Dendritic cell treated with granulocyte-macrophage colony-stimulating factor and Interleukin-4, amounts not matched to agents 40 ng/mL and 50 ng/mL, for 4 days (primary cell): ENCODE measurements around the gene CYP2C9.

Experiments used
- H3K27ac Mint-ChIP-seq: one replicate; pipeline ENCODE4 v1.8.0; 2022; ENCODE audit warnings: mild to moderate bottlenecking, mixed read lengths
- H3K27me3 Mint-ChIP-seq: one replicate; pipeline ENCODE4 v1.8.0; 2022; ENCODE audit warnings: mild to moderate bottlenecking, mixed read lengths
- H3K36me3 Mint-ChIP-seq: one replicate; pipeline ENCODE4 v1.8.0; 2022; ENCODE audit warnings: low read depth, mixed read lengths
- H3K4me1 Mint-ChIP-seq: one replicate; pipeline ENCODE4 v1.8.0; 2022; ENCODE audit warnings: low read depth, mixed read lengths
- H3K4me3 Mint-ChIP-seq: one replicate; pipeline ENCODE4 v1.8.0; 2022; ENCODE audit warnings: mild to moderate bottlenecking, moderate library complexity, mixed read lengths
- H3K9me3 Mint-ChIP-seq: one replicate; pipeline ENCODE4 v1.8.0; 2022; ENCODE audit warnings: mixed read lengths
- intact Hi-C: fragments of 100-400 bp; cut with micrococcal nuclease; formaldehyde crosslinking; loops from one replicate; pipeline ENCODE4 v1.15.0; 2022

Gene CYP2C9

DNA sequence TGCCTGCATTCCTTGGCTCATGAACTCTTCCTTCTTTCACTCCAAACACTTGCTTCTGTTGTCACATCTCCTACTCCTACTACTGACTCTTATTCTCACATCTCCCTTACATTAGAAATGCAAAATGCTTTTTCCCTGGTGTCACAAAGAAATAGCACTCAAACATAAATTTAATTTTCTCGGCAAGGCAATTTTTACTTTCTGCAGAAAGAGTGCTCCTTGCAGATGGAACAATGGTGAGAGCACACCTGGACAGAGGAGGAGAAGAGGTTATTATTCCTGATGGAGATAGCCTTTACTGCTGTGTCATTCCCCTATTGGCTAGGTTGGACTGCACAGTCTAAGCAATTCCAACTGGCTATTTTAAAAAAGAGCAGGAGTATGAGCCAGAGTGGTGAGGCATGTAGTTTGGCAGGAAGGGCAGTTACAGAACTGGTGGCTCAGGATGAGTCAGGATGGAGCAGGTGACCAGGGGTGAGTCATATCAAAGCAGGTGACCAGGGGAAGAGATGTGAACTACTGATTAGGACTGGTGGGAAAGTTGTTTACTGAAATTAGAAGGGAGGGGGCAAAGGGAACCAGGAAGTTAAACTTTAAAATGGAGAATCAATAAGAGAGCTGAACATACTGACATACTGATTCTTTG, 52.9 kb downstream of the CYP2C9 start:
- intact Hi-C loops = no loop called here
- no peaks in the 10 kb centered on the region for H3K36me3 Mint-ChIP-seq
- no peak overlapping the region for H3K27ac Mint-ChIP-seq
- H3K4me3 Mint-ChIP-seq = no peak overlapping the region
- no peaks in the 10 kb centered on the region for H3K27me3 Mint-ChIP-seq
- H3K4me1 Mint-ChIP-seq = no peaks in the 10 kb centered on the region
- peaks cover 66% of the 10 kb centered on the region for H3K9me3 Mint-ChIP-seq

DNA sequence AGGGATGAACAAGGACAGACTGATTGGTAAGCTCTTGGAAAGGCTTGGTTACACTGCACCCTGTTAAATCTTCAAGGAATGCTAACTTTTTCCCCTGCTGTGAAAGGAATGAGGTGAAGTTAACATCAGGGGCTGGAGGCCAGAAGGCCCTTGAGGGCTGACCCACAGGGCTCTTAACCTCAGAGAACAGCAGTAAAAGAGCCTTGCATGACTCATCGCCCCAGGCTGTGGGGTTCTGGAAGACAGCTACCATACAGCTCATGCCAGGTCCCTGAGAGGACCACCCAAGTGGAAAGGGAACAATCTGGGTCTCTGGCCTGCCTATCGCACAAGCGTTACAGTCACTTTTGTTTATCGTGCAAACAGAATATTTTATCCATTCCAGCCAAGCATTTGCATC, 54.4 kb downstream of the CYP2C9 start:
- Mint-ChIP-seq H3K9me3 (peaks cover 53% of the 10 kb centered on the region), H3K4me1 (no peaks in the 10 kb centered on the region), H3K4me3 (no peak overlapping the region), H3K27me3 (no peaks in the 10 kb centered on the region), H3K36me3 (no peaks in the 10 kb centered on the region), H3K27ac (no peak overlapping the region)
- intact Hi-C loops = no loop called here

DNA sequence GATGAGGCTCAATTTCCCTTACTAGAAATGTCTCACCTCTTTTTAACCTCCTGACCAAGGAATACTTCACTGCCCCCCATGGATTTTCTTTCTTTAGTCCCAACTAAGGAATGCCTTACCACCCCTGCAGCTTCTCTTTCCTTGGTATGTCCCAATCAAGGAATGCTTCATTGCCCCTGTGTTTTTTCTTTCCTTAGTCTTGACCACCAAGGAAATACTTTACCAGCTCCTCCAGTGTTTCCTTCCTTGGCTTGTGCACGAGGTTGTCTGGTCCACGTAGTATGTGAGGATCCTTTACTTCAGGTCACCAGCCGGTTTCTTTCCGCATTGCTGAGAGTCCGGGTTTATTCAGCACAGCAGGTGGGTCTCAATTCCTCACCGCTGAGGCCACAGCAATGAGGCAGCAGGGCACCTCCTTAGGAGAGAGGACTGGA, 59.3 kb downstream of the CYP2C9 start:
- Mint-ChIP-seq H3K4me3 (no peak overlapping the region), H3K36me3 (no peaks in the 10 kb centered on the region), H3K27ac (no peak overlapping the region), H3K4me1 (no peaks in the 10 kb centered on the region), H3K27me3 (no peaks in the 10 kb centered on the region), H3K9me3 (peaks cover 13% of the 10 kb centered on the region)
- intact Hi-C loops = no loop called here

DNA sequence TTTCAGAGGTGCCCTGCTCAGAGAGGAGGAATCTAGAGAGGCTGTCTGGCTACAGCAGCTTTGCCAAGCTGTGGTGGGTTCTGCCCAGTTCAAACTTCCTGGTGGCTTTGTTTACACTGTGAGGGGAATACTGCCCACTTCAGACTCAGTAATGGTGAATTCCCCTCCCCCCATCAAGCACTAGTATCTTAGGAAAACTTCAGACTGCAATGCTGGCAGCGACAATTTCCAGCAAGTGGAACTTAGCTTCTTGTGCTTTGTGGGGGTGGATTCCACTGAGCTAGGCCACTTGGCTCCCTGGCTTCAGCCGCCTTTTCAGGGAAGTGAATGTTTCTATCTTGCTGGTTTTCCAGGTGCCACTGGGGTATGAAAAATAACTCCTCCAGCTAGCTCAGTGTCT, 88.0 kb downstream of the CYP2C9 start:
- H3K9me3 Mint-ChIP-seq = no peaks in the 10 kb centered on the region
- H3K27me3 Mint-ChIP-seq = no peaks in the 10 kb centered on the region
- no peaks in the 10 kb centered on the region for H3K4me1 Mint-ChIP-seq
- H3K4me3 Mint-ChIP-seq = no peak overlapping the region
- no peaks in the 10 kb centered on the region for H3K36me3 Mint-ChIP-seq
- no peak overlapping the region for H3K27ac Mint-ChIP-seq
- intact Hi-C loops = no loop called here

DNA sequence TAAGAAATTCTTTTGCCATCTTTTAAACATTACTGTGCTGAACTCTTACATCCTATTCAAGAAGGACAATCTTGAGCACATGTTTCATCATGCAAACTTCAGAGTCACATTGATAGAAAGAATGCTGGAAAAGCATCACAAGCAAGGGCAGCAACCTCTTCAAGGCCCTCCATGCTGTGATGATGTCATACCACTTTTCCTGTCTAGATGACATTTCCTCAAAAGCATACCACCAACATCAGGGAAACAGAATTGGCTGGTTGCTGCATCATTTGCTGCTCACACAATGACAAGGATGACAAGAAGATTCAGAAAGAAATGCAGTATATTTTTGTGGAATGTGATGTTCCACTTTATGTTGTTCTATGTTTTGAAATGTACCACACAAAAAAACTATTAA, 93.2 kb downstream of the CYP2C9 start:
- no peaks in the 10 kb centered on the region for H3K27me3 Mint-ChIP-seq
- H3K4me3 Mint-ChIP-seq = no peak overlapping the region
- H3K36me3 Mint-ChIP-seq = no peaks in the 10 kb centered on the region
- no peak overlapping the region for H3K27ac Mint-ChIP-seq
- intact Hi-C loops = no loop called here
- H3K4me1 Mint-ChIP-seq = peaks cover under 1% of the 10 kb centered on the region
- H3K9me3 Mint-ChIP-seq = no peaks in the 10 kb centered on the region

DNA sequence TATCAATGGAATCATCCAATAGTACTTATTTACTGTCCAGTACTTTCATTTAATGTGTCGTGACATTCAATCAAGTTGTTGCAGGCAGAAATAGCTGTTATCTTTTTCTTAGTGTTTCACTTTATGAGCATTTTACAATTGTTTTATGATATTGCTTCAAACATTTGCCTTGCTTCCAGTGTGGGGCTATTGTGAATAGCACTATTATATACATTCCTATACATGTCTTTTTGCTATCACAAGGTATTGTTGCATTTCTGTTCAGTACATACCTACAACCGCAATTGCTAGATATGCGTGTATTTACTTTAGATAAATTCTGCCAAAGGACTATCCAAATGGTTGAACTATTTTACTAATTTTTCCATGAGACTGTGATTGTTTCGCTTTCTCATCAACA, 95.9 kb downstream of the CYP2C9 start:
- Mint-ChIP-seq H3K9me3 (no peaks in the 10 kb centered on the region), H3K4me3 (no peak overlapping the region), H3K27ac (no peak overlapping the region), H3K27me3 (no peaks in the 10 kb centered on the region), H3K4me1 (peaks cover 11% of the 10 kb centered on the region), H3K36me3 (no peaks in the 10 kb centered on the region)
- intact Hi-C loops = no loop called here

DNA sequence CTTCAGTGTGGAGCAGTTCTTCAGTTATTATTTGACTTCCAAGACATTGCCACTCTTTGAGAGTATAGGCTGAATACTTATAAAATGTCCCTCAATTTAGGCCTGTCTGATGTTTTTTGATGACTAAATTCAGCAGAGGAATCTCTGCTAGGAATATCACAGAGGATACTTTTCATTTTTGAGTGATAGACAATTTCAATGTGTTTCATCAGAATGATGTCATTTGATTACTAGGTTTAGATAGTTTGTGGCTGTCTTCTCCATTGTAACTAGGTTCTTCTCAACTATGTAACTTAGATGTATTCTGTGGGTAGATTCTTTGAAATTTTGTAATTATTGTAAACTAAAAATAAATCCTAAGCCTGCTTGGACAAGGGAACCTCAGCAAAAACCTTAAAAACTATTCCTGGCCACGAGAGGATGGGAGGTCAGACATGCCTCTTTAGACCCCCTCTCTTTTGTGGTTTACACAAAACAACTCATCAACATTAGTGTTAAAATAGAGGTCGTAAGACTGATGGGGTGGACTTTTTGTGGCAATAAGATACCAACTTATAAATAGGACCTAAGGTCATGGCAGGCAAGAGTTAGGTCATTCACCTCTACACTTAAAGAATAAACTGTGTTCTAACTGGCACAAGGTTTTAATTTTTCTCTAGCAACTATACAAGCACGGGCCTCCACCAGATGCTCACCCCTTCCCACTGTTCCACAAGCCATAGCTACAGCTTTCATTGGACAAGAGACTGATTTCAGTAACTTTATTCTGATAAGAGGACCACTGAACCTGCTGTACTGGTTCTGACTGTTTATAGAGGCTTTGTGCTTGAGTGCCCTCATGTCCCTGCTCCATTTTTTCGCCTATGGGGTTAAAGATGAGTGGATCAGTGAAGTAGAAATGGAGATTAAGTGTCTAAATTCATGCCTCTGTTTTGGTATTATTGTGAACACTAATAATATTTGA, 97.2 kb downstream of the CYP2C9 start:
- peaks cover 11% of the 10 kb centered on the region for H3K4me1 Mint-ChIP-seq
- no peak overlapping the region for H3K4me3 Mint-ChIP-seq

DNA sequence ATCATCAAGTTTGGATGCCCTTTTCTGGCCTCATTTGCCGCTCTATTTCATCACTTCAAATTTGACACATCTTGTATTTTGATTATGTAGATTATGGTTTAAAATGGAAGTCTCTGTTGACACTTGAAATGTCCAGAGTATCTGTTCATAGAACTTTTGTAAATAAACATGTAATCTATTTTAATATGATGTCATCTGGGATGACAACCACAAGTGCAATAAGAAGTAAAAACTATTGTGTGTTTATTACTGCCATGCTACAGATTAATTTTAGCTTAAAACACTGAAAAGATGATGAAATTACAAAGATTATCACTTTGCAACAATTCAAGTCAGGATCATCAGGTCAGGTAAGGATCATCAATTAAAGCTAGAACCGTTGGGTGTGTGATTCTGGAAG, 100.8 kb downstream of the CYP2C9 start:
- H3K27me3 Mint-ChIP-seq = no peaks in the 10 kb centered on the region
- no peak overlapping the region for H3K27ac Mint-ChIP-seq
- H3K4me1 Mint-ChIP-seq = peaks cover 11% of the 10 kb centered on the region
- no peaks in the 10 kb centered on the region for H3K9me3 Mint-ChIP-seq
- no peak overlapping the region for H3K4me3 Mint-ChIP-seq
- intact Hi-C loops = no loop called here
- H3K36me3 Mint-ChIP-seq = no peaks in the 10 kb centered on the region

More for the DNA sequence above, 97.2 kb downstream of the CYP2C9 start:
- H3K27me3 Mint-ChIP-seq = no peaks in the 10 kb centered on the region
- no peaks in the 10 kb centered on the region for H3K36me3 Mint-ChIP-seq
- intact Hi-C loops = no loop called here
- H3K9me3 Mint-ChIP-seq = no peaks in the 10 kb centered on the region
- no peak overlapping the region for H3K27ac Mint-ChIP-seq
